K562 (cell line): ENCODE measurements around the gene SLMAP. TPM values are rescaled to one million over a fixed set of nuclear protein-coding genes. Genes with fewer than 3 reads are reported as not detected.

Source experiments
- MAFG ChIP-seq: fragments of 450-650 bp; conservative IDR thresholded peaks from 2 replicates; pipeline ENCODE4 v1.6.1; 2016; ENCODE audit warnings: missing genetic modification characterization, missing compliant biosample characterization
- RBM39 ChIP-seq: fragments of 200-400 bp; formaldehyde crosslinking; optimal IDR thresholded peaks from 2 replicates; pipeline ENCODE3; 2018; ENCODE audit warnings: low read depth, low read length
- SIN3A ChIP-seq, 2 experiments: fragments of 150-350 bp in 1 of 2; IDR thresholded peaks; 2 replicates each; pipeline ENCODE4 v1.6.1; 2011 to 2016; ENCODE audit warnings: borderline replicate concordance in 2 of 2, low read depth in 2 of 2, low read length in 2 of 2, mild to moderate bottlenecking in 2 of 2, moderate library complexity in 2 of 2; ENCODE audit not compliant: control insufficient read depth in 1 of 2
- polyA plus RNA-seq, 8 experiments: library from polyadenylated mRNA; depleted of rRNA in 4 of 8; stranded (reverse) in 5 of 8; unstranded in 3 of 8; fragments of >200 nt; fragmentation: Nextera tagmentation in 2 of 8; fragmentation: Illumina TruSeq in 1 of 8; extraction: Ambion mirVana in 2 of 8; extraction: Trizol in 1 of 8; gene quantifications; 2 replicates each; pipeline versions ENCODE4 v1.2.1 to v1.2.3, GENCODE V29; 2011 to 2014; ENCODE audit warnings: inconsistent platforms in 1 of 8, missing spikeins in 1 of 8
- total RNA-seq, 7 experiments: library from RNA; depleted of rRNA in 6 of 7; stranded (reverse); fragments of >200 nt in 6 of 7; fragmentation: Illumina TruSeq in 2 of 7; extraction: Trizol in 2 of 7; gene quantifications; 2 replicates each; pipeline versions ENCODE4 v1.2.1 to v1.2.3, GENCODE V29; 2011 to 2021; ENCODE audit warnings: low replicate concordance in 1 of 7
- TF ChIP-seq, protein P1 (sequence below): fragments of 250-450 bp; sonication (Bioruptor Pico); IDR thresholded peaks from 2 replicates; pipeline ENCODE4 v1.4.0; 2020; ENCODE audit warnings: mild to moderate bottlenecking, moderate library complexity
- TF ChIP-seq, protein P2 (sequence below): fragments of 200-800 bp; sonication (Bioruptor generic); IDR thresholded peaks from 2 replicates; pipeline ENCODE4 v1.6.1; 2016; ENCODE audit warnings: missing genetic modification characterization, missing compliant biosample characterization
- TF ChIP-seq, protein P3 (sequence below): fragments of 250-450 bp; sonication (Bioruptor Pico); IDR thresholded peaks from 2 replicates; pipeline ENCODE4 v1.4.0; 2020; ENCODE audit warnings: mild to moderate bottlenecking, moderate library complexity

SLMAP gene
- total and polyA plus RNA-seq, 9 of the 15 experiments (the other 6 are each of a cell fraction or from before 2014, with no cell fraction given) = 12.1 to 50.7 (median 28.3) TPM

DNA sequence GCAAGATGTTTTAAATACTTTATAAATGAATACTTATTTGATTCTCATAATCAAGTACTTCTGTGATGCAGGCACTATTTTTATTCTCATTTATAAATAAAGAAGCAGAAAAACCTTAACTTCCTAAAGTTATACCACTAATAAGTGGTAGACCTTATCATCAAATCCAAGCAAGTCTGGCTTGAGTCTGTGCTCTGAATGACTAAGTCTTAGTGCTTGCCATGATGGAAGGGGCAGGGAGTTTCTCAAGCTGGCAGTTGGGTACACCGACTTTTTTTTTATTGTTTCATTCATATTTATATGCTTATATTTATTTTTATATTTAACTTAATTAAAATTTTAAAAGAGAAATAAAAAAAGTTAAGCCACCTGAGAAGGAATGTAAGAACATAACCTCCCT lies 23.6 kb downstream of the SLMAP start (continued):
- TF ChIP-seq, protein P1, sequence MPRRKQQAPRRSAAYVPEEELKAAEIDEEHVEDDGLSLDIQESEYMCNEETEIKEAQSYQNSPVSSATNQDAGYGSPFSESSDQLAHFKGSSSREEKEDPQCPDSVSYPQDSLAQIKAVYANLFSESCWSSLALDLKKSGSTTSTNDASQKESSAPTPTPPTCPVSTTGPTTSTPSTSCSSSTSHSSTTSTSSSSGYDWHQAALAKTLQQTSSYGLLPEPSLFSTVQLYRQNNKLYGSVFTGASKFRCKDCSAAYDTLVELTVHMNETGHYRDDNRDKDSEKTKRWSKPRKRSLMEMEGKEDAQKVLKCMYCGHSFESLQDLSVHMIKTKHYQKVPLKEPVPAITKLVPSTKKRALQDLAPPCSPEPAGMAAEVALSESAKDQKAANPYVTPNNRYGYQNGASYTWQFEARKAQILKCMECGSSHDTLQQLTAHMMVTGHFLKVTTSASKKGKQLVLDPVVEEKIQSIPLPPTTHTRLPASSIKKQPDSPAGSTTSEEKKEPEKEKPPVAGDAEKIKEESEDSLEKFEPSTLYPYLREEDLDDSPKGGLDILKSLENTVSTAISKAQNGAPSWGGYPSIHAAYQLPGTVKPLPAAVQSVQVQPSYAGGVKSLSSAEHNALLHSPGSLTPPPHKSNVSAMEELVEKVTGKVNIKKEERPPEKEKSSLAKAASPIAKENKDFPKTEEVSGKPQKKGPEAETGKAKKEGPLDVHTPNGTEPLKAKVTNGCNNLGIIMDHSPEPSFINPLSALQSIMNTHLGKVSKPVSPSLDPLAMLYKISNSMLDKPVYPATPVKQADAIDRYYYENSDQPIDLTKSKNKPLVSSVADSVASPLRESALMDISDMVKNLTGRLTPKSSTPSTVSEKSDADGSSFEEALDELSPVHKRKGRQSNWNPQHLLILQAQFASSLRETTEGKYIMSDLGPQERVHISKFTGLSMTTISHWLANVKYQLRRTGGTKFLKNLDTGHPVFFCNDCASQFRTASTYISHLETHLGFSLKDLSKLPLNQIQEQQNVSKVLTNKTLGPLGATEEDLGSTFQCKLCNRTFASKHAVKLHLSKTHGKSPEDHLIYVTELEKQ (CRISPR knock-in tag) = no peak
- TF ChIP-seq RBM39 = no peak
- TF ChIP-seq, protein P2, sequence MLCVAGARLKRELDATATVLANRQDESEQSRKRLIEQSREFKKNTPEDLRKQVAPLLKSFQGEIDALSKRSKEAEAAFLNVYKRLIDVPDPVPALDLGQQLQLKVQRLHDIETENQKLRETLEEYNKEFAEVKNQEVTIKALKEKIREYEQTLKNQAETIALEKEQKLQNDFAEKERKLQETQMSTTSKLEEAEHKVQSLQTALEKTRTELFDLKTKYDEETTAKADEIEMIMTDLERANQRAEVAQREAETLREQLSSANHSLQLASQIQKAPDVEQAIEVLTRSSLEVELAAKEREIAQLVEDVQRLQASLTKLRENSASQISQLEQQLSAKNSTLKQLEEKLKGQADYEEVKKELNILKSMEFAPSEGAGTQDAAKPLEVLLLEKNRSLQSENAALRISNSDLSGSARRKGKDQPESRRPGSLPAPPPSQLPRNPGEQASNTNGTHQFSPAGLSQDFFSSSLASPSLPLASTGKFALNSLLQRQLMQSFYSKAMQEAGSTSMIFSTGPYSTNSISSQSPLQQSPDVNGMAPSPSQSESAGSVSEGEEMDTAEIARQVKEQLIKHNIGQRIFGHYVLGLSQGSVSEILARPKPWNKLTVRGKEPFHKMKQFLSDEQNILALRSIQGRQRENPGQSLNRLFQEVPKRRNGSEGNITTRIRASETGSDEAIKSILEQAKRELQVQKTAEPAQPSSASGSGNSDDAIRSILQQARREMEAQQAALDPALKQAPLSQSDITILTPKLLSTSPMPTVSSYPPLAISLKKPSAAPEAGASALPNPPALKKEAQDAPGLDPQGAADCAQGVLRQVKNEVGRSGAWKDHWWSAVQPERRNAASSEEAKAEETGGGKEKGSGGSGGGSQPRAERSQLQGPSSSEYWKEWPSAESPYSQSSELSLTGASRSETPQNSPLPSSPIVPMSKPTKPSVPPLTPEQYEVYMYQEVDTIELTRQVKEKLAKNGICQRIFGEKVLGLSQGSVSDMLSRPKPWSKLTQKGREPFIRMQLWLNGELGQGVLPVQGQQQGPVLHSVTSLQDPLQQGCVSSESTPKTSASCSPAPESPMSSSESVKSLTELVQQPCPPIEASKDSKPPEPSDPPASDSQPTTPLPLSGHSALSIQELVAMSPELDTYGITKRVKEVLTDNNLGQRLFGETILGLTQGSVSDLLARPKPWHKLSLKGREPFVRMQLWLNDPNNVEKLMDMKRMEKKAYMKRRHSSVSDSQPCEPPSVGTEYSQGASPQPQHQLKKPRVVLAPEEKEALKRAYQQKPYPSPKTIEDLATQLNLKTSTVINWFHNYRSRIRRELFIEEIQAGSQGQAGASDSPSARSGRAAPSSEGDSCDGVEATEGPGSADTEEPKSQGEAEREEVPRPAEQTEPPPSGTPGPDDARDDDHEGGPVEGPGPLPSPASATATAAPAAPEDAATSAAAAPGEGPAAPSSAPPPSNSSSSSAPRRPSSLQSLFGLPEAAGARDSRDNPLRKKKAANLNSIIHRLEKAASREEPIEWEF (CRISPR knock-in tag) = no peak
- TF ChIP-seq MAFG (tag) = no peak
- TF ChIP-seq, protein P3, sequence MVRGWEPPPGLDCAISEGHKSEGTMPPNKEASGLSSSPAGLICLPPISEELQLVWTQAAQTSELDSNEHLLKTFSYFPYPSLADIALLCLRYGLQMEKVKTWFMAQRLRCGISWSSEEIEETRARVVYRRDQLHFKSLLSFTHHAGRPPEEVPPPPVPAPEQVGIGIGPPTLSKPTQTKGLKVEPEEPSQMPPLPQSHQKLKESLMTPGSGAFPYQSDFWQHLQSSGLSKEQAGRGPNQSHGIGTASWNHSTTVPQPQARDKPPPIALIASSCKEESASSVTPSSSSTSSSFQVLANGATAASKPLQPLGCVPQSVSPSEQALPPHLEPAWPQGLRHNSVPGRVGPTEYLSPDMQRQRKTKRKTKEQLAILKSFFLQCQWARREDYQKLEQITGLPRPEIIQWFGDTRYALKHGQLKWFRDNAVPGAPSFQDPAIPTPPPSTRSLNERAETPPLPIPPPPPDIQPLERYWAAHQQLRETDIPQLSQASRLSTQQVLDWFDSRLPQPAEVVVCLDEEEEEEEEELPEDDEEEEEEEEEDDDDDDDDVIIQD = no peak
- no peak for TF ChIP-seq SIN3A (IDR thresholded peaks at IDR 0.05; ENCODE audit: borderline replicate concordance in 2 of 2, control insufficient read depth in 1 of 2, low read depth in 2 of 2, low read length in 2 of 2)
